NCI-H510A treated with DMSO at 0.1 percent for 48 hours (cell line): Measurements from ENCODE around the gene MAPKAPK5.
A peak's percentile ranks its signal among the peaks of the same experiment; 100 is the strongest.
"Not testable (repeated sequence)": the region's sequence is repeated elsewhere in the genome, so short reads cannot be mapped to it uniquely, and the experiment has no call there.

Experiments
- DNase-seq: peaks from one replicate; lab custom pipeline; 2025; lab: John Stamatoyannopoulos, UW

Gene MAPKAPK5, protein sequence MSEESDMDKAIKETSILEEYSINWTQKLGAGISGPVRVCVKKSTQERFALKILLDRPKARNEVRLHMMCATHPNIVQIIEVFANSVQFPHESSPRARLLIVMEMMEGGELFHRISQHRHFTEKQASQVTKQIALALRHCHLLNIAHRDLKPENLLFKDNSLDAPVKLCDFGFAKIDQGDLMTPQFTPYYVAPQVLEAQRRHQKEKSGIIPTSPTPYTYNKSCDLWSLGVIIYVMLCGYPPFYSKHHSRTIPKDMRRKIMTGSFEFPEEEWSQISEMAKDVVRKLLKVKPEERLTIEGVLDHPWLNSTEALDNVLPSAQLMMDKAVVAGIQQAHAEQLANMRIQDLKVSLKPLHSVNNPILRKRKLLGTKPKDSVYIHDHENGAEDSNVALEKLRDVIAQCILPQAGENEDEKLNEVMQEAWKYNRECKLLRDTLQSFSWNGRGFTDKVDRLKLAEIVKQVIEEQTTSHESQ

DNA sequence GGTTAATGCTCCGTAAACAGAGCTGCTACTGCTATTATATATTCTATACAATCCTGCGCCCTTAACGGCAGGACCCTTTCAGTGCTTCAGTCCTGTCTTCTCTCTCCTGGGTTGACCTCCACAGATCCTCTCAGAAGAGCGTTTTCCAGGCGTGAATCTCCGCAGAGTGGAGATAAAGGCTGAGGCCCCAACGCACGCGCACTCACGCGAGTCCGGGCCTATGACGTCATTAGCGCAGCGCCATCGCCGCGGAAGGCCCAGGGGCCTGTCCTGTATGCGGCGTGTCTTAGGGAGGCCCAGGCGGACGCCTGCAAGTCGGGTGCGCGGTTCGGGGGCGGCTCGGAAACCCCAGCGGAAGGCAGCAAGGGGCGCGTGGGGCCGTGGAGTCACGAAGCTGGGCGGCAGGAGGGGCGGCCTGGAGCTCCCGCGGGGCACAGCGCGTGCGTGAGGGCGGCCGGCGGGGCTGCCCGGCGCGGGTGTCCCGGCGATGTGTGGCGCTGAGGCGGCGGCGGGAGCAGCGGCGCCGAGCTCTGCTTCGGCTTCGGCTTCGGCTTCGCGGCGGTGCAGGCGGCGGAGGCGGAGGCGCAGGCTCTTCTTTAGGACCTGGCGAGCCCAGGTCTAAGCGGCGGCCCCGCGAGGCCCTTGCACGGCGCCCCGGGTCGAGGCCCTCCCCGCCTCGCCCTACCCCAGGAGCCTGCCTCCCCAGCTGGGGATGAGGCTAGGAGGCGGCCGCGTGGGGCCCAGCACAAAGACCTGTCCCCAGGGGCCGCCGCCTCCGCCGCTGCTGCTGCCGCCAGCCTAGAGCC, at the start of gene MAPKAPK5:
Gene MAPKAPK5 (plus strand): TSS at position 479 of the 806 bp plus-strand sequence. CDS start 506 bp downstream, outside the sequence.
- DNase-seq = peak; percentile 88

DNA sequence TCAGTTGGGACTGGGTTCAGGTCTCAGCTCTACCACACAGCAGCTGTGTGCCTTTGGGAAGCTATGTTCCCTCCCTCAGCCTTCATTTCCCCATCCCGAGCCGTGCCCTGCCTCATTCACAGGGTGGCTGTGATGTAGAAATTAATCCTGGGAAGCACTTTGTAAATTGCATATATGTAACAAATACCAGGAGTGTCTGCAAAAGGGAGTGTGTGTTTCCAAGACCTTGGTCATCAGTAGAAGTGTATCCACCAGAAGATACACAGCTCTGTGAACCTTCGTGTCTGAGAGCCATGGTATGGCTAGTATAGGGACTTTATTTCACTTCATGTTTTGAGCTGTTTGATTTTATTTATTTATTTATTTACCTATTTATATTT, 49.2 kb upstream of the MAPKAPK5 start:
- DNase-seq = no peak

- no peak for DNase-seq
Measured at GRCh38 chr12:111798182-111798581, 43.8 kb upstream of the MAPKAPK5 start.

GRCh38 chr12:111799758-111800157, 42.3 kb upstream of the MAPKAPK5 start:
- DNase-seq = no peak

- no peak for DNase-seq
Measured at GRCh38 chr12:111803038-111803626, 38.9 kb upstream of the MAPKAPK5 start.

DNA sequence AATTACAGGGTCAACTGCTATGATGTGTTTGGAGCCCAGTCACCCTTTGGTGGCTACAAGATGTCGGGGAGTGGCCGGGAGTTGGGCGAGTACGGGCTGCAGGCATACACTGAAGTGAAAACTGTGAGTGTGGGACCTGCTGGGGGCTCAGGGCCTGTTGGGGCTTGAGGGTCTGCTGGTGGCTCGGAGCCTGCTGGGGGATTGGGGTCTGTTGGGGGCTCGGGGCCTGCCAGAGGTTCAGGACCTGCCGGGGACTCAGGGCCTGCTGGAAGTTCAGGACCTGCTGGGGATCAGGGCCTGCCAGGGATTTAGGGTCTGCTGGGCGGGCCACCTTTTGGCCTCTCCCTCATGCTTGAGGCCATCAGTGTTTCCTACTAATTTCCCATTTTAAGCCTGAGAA, 38.2 kb upstream of the MAPKAPK5 start:
- no peak for DNase-seq

DNA sequence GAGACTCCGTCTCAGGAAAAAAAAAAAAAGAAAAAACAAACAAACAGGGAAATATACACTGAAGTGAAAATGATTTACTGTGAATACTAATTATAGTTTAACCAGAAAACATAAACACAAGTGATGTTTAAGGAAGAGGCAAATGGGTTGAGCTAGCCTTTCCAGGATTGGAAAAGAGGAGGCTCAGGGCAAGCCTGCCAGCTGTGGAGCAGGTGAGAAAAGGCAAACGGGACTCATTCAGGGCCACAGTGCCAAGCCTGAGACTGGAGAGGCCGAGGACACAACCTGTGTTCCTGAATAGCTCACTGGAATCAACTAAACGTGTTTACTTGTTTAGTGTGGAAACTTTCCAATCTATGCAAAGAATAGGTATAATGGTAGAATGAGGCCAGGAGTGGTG, 35.7 kb upstream of the MAPKAPK5 start:
- DNase-seq = no peak

DNA sequence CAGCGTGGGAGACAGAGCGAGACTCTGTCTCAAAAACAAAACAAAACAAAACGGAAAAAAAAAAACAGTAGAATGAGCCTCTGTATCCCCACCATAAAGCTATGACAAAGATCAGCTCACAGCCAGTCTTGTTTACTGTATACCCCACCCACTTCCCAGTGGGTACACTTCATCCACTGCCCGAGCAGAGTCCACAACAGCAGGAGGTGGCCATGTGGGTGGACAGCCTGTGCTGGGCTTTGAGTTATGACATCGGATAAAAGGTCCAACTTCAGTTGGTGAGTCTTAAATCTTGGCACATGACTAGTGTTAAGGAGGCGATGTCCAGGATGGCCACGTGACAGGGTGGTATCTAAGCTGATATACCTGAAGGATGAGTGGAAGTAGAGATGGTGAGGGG, 34.8 kb upstream of the MAPKAPK5 start:
- no peak for DNase-seq

DNA sequence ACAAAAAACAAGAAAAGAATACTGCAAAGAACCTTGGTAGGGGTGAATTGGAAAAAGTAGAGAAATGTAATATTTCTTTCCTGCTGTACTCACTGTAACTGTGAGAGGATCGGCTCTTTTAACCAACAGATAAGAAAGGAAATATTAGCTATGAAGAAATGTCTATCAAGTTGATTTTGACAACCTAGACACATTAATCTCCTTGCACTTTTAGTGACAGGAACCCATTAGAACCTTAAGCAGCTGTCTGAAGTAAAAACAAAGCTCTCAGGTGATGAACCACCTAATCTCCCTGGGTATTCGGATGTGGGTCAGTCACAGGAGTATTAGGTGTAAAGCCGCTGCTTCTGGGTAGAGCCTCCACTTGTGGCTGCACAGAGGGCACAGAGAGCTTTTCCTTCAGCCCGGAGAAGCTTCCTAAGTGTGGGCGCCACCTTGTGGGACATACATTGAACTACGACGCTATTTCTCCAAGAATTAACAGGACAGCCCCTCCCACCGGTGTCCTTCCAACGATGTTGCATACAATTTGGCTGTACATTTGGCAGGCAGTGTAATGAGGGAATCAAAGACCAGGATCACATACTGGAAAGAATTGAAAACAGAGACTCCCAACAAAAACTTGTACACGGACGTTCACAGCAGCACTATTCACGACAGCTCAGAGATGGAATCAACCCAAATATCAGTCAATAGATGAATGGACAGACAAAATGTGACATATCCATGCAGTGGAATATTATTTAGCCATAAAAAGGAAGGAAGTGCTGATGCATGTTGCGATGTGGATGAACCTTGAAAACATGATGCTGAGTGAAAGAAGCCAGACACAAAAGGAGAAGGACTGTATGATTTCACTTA, 28.9 kb upstream of the MAPKAPK5 start:
- DNase-seq = peak; percentile 83

- DNase-seq = no peak
Measured at GRCh38 chr12:111816065-111816615, 25.9 kb upstream of the MAPKAPK5 start.

GRCh38 chr12:111816898-111817297, 25.1 kb upstream of the MAPKAPK5 start:
- peak; percentile 89 for DNase-seq

GRCh38 chr12:111818340-111818739, 23.7 kb upstream of the MAPKAPK5 start:
- no peak for DNase-seq

DNA sequence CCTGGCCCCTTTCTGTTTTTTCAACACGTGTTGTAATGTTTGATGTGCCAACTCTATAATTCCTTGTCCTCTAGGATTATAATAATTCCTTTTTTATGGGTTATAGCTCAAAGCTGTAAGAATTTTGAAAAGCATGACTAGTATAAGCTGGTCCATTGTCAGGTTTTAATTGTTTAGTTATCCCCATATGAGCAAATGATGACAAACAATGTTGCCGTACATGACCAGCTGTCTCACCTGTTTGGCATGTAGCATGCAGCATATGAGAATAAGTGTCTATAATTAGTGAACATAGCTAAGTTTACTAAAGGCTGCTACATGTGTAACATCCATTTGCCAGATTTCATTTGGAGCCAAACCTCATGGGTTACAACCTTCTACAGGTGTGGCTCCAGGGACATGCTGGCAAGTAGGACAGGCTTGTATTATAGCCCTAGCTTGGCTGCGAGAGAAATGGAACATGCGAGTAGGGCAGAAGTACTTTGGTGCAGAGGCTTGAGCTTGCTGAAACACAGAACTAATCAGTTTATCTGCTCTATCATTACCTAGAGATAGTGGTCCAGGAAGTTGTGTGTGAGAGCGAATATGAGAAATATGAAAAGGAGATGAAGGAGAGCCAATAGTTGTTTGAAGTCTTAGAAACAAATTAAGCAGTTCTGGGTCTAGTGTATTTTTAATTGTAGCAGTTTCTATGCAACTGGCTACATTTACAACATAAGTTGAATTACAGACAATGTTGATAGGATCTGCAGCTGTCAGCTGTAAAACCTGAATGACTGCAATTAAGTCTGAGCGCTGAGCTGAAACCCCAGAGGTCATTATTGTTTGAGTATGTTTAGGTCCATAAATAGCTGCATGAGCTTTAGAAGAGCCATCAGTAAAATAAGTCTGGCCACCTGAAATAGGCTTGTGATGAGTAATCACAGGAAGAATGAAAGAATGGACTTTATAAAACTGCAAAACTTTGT, 22.6 kb upstream of the MAPKAPK5 start:
- DNase-seq = peak; percentile 66

- not testable (repeated sequence) for DNase-seq
Measured at GRCh38 chr12:111820828-111821227, 21.2 kb upstream of the MAPKAPK5 start.

GRCh38 chr12:111822886-111823285, 19.1 kb upstream of the MAPKAPK5 start:
- DNase-seq = no peak

- no peak for DNase-seq
Measured at GRCh38 chr12:111823891-111824290, 18.1 kb upstream of the MAPKAPK5 start.

- DNase-seq = not testable (repeated sequence)
Measured at GRCh38 chr12:111824312-111824711, 17.7 kb upstream of the MAPKAPK5 start.

DNA sequence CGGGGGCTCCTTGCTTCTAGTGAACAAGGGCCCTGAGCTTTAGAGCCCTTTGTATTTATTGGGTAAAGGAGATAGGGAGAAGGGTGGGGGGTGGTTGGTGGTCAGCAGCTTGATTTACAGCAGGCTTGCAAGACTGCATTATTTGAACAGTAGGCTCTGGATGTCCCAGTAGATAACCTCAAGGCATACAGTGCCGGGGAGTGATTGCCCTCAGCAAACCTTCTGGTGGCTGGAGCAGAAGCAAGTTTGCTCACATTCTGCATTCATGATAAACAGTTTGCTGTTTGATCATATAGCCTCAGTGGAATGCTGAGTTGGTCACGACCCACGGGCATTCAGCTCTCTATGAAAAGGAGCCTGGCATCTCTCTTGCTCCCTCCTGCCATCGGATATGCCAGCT, 16.5 kb upstream of the MAPKAPK5 start:
- no peak for DNase-seq

DNA sequence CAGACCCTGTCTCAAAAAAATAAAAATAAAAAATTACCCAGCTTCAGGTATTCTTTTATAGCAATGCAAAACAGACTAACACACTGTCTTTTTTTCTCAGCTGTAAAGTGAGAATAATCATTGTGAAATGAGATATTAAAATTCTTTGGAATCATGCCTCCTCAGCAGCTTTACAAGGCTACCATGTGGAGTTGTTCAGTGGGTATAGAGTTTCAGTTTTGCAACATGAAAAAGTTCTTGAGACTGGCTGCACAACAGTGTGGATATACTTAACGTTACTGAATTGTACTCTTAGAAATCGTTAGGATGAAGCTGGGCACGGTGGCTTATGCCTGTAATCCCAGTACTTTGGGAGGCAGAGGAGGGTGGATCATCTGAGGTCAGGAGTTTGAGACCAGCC, 15.7 kb upstream of the MAPKAPK5 start:
- no peak for DNase-seq

DNA sequence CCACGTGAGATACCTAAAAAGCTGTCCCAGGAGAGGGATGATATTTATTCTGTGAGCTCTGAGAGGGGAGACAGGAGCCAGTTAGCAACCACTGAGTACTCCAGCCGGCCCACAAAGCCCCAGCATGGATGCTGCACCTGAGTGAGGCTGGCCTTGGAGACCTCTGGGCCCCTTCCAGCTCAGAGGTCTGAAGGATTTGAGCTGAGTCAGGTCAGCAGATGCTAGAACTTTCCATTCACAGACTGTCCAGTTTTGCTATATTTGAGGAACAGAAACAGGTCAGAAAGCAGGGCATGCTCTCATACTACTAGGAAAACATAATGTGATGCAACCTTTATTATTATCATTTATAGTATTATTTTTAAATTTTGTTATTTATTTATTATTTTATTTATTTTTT, 15.0 kb upstream of the MAPKAPK5 start:
- DNase-seq = no peak
